HCT116 (cell line): ENCODE results near the gene ASGR2.

Source experiments
- ATF3 ChIP-seq: IDR thresholded peaks from 2 replicates; pipeline ENCODE4 v1.6.1; 2012
- CTCF ChIP-seq, 3 experiments: fragments of 200-600 bp in 1 of 3; sonication (generic) in 1 of 3; IDR thresholded peaks in 2 of 3; conservative IDR thresholded peaks in 1 of 3; 2 replicates each; pipeline ENCODE4 v1.5.1; 2012 to 2017; ENCODE audit warnings: low read depth in 2 of 3, low read length in 2 of 3, antibody characterized with exemption in 1 of 3, borderline replicate concordance in 1 of 3, control low read depth in 1 of 3, mild to moderate bottlenecking in 1 of 3, mixed read lengths in 1 of 3, mixed run types in 1 of 3, moderate library complexity in 1 of 3; ENCODE audit not compliant: insufficient read depth in 1 of 3
- EZH2 ChIP-seq: fragments of 200-600 bp; sonication (generic); IDR thresholded peaks from 2 replicates; pipeline ENCODE4 v1.6.1; 2017; ENCODE audit warnings: antibody characterized with exemption, mixed run types
- EZH2phosphoT487 ChIP-seq: fragments of 200-600 bp; IDR thresholded peaks from 2 replicates; pipeline ENCODE4 v1.6.1; 2018; ENCODE audit warnings: antibody characterized with exemption, borderline replicate concordance
- POLR2A ChIP-seq: IDR thresholded peaks from 2 replicates; pipeline ENCODE4 v1.7.0; 2011; ENCODE audit warnings: borderline replicate concordance; ENCODE audit not compliant: insufficient read depth, insufficient read length; ENCODE audit errors: extremely low read depth
- POLR2AphosphoS5 ChIP-seq: IDR thresholded peaks from 2 replicates; pipeline ENCODE4 v1.6.1; 2011; ENCODE audit warnings: mild to moderate bottlenecking, low read depth, low read length, moderate library complexity
- RAD21 ChIP-seq: IDR thresholded peaks from 2 replicates; pipeline ENCODE4 v1.6.1; 2012; ENCODE audit warnings: low read depth, mild to moderate bottlenecking
- SIN3A ChIP-seq: IDR thresholded peaks from 2 replicates; pipeline ENCODE4 v1.6.1; 2012; ENCODE audit warnings: low read depth
- SP1 ChIP-seq: IDR thresholded peaks from 2 replicates; pipeline ENCODE4 v1.6.1; 2012; ENCODE audit warnings: low read depth
- SRF ChIP-seq: IDR thresholded peaks from 2 replicates; pipeline ENCODE4 v1.6.1; 2012; ENCODE audit warnings: low read depth
- TCF7L2 ChIP-seq: IDR thresholded peaks from 2 replicates; pipeline ENCODE4 v1.7.0; 2011; ENCODE audit warnings: borderline replicate concordance, inconsistent platforms; ENCODE audit not compliant: insufficient read depth, insufficient read length; ENCODE audit errors: extremely low read depth
- ZFX ChIP-seq: fragments of 450-650 bp; IDR thresholded peaks from 2 replicates; pipeline ENCODE4 v1.6.1; 2017

- TF ChIP-seq CTCF (IDR thresholded peaks at IDR 0.05 in 2 of 3, conservative IDR thresholded peaks at IDR 0.05 in 1 of 3; ENCODE audit: borderline replicate concordance in 1 of 3, insufficient read depth in 1 of 3, low read depth in 2 of 3, low read length in 2 of 3) (no peak), SRF (no peak), TCF7L2 (no peak), POLR2A (no peak), POLR2AphosphoS5 (no peak), RAD21 (no peak), SIN3A (no peak), ATF3 (no peak), SP1 (no peak), EZH2phosphoT487 (no peak), EZH2 (no peak), ZFX (no peak)
Observed at GRCh38 chr17:7080456-7081041, 34.1 kb downstream of the ASGR2 start.
